H9 (cell line): ENCODE measurements around the gene STX11. TPM values are rescaled to one million over a fixed set of nuclear protein-coding genes. Genes with fewer than 3 reads are reported as not detected.

Source experiments
- DNase-seq: peaks from one replicate; pipeline ENCODE4 v3.0.0-alpha.2; 2017
- H2AFZ ChIP-seq: one replicate; pipeline ENCODE4 v1.6.1; 2013; ENCODE audit warnings: mild to moderate bottlenecking, low read length, control low read depth, moderate library complexity
- H2AK5ac ChIP-seq: 2 replicates; pipeline ENCODE4 v1.6.1; 2013; ENCODE audit warnings: low read length, control low read depth, mixed read lengths; ENCODE audit not compliant: insufficient read length
- H2BK120ac ChIP-seq: one replicate; pipeline ENCODE4 v1.6.1; 2013; ENCODE audit warnings: low read depth, mild to moderate bottlenecking, low read length, control low read depth, inconsistent platforms; ENCODE audit not compliant: poor library complexity, severe bottlenecking
- H2BK12ac ChIP-seq: 2 replicates; pipeline ENCODE4 v1.6.1; 2013; ENCODE audit warnings: low read length, control low read depth, mixed read lengths, low read depth; ENCODE audit not compliant: insufficient read length
- H2BK15ac ChIP-seq: 2 replicates; pipeline ENCODE4 v1.6.1; 2013; ENCODE audit warnings: low read depth, low read length, control low read depth
- H2BK20ac ChIP-seq: one replicate; pipeline ENCODE4 v1.6.1; 2013; ENCODE audit warnings: low read depth, mild to moderate bottlenecking, low read length, control low read depth, inconsistent platforms; ENCODE audit not compliant: poor library complexity, severe bottlenecking
- H2BK5ac ChIP-seq: 2 replicates; pipeline ENCODE4 v1.6.1; 2013; ENCODE audit warnings: low read length, control low read depth, mixed read lengths; ENCODE audit not compliant: insufficient read length
- H3K14ac ChIP-seq: 2 replicates; pipeline ENCODE4 v1.6.1; 2013; ENCODE audit warnings: low read length, control low read depth; ENCODE audit not compliant: insufficient read depth
- H3K18ac ChIP-seq: 2 replicates; pipeline ENCODE4 v1.6.1; 2013; ENCODE audit warnings: low read depth, mild to moderate bottlenecking, mixed read lengths, low read length, control low read depth; ENCODE audit not compliant: insufficient read length
- H3K23ac ChIP-seq: 2 replicates; pipeline ENCODE4 v1.6.1; 2013; ENCODE audit warnings: low read length, control low read depth, mixed read lengths, low read depth; ENCODE audit not compliant: insufficient read length
- H3K23me2 ChIP-seq: 2 replicates; pipeline ENCODE4 v1.6.1; 2013; ENCODE audit warnings: low read depth, mild to moderate bottlenecking, mixed read lengths, low read length, control low read depth; ENCODE audit not compliant: insufficient read length, poor library complexity, severe bottlenecking
- H3K27ac ChIP-seq: 2 replicates; pipeline ENCODE4 v1.5.1; 2013; ENCODE audit warnings: low read length, control low read depth, mixed read lengths, low read depth; ENCODE audit not compliant: insufficient read length
- H3K27me3 ChIP-seq: 2 replicates; pipeline ENCODE4 v1.6.1; 2013; ENCODE audit warnings: low read length, control low read depth, inconsistent platforms; ENCODE audit not compliant: insufficient read depth
- H3K4ac ChIP-seq: 2 replicates; pipeline ENCODE4 v1.6.1; 2013; ENCODE audit warnings: low read depth, mild to moderate bottlenecking, control low read depth, inconsistent platforms, low read length, moderate library complexity
- H3K4me1 ChIP-seq: 2 replicates; pipeline ENCODE4 v1.6.1; 2013; ENCODE audit warnings: low read length, control low read depth, inconsistent platforms; ENCODE audit not compliant: insufficient read depth
- H3K4me2 ChIP-seq: 2 replicates; pipeline ENCODE4 v1.6.1; 2013; ENCODE audit warnings: low read length, control low read depth, mixed read lengths; ENCODE audit not compliant: insufficient read length, insufficient read depth
- H3K56ac ChIP-seq: 2 replicates; pipeline ENCODE4 v1.6.1; 2013; ENCODE audit warnings: low read depth, mild to moderate bottlenecking, mixed read lengths, low read length, control low read depth; ENCODE audit not compliant: insufficient read length
- H3K79me1 ChIP-seq: 2 replicates; pipeline ENCODE4 v1.6.1; 2013; ENCODE audit warnings: low read depth, mild to moderate bottlenecking, moderate library complexity, low read length, control low read depth, inconsistent platforms; ENCODE audit not compliant: insufficient read depth, poor library complexity, severe bottlenecking
- H3K79me2 ChIP-seq: 2 replicates; pipeline ENCODE4 v1.6.1; 2013; ENCODE audit warnings: low read length, control low read depth, inconsistent platforms; ENCODE audit not compliant: insufficient read depth
- H3K9ac ChIP-seq: 2 replicates; pipeline ENCODE4 v1.6.1; 2013; ENCODE audit warnings: low read length, control low read depth, mixed read lengths; ENCODE audit not compliant: insufficient read length; ENCODE audit errors: extremely low read depth
- H3K9me3 ChIP-seq: one replicate; pipeline ENCODE4 v1.6.1; 2013; ENCODE audit warnings: low read depth, low read length, inconsistent platforms; ENCODE audit not compliant: control insufficient read depth
- H3T11ph ChIP-seq: one replicate; pipeline ENCODE4 v1.6.1; 2013; ENCODE audit warnings: mild to moderate bottlenecking, low read length, control low read depth, inconsistent platforms
- H4K20me1 ChIP-seq: one replicate; pipeline ENCODE4 v1.6.1; 2013; ENCODE audit not compliant: control insufficient read depth, insufficient read length, insufficient read depth
- H4K5ac ChIP-seq: 2 replicates; pipeline ENCODE4 v1.6.1; 2013; ENCODE audit warnings: low read depth, mild to moderate bottlenecking, mixed read lengths, low read length, control low read depth; ENCODE audit not compliant: insufficient read length
- H4K8ac ChIP-seq: replicated peaks from 2 replicates; pipeline ENCODE4 v1.6.1; 2013; ENCODE audit warnings: low read length, control low read depth, mixed read lengths, low read depth; ENCODE audit not compliant: insufficient read length
- H4K91ac ChIP-seq: 2 replicates; pipeline ENCODE4 v1.6.1; 2013; ENCODE audit warnings: low read depth, mild to moderate bottlenecking, moderate library complexity, mixed read lengths, low read length, control low read depth; ENCODE audit not compliant: insufficient read length
- H3K27ac Mint-ChIP-seq, 3 experiments: 2 replicates in 2 of 3; 3 replicates in 1 of 3; pipeline ENCODE4 v1.8.0; 2020 to 2021; ENCODE audit warnings: mixed read lengths in 3 of 3, mild to moderate bottlenecking in 1 of 3, moderate library complexity in 1 of 3
- H3K27me3 Mint-ChIP-seq: 2 replicates; pipeline ENCODE4 v1.8.0; 2021; ENCODE audit warnings: low read depth, mild to moderate bottlenecking, moderate library complexity, mixed read lengths
- H3K36me3 Mint-ChIP-seq, 3 experiments: 2 replicates in 2 of 3; 3 replicates in 1 of 3; pipeline ENCODE4 v1.8.0; 2020 to 2021; ENCODE audit warnings: low read depth in 3 of 3, mixed read lengths in 3 of 3; ENCODE audit not compliant: insufficient read depth in 1 of 3
- H3K4me1 Mint-ChIP-seq, 2 experiments: 2 replicates each; pipeline ENCODE4 v1.8.0; 2020; ENCODE audit warnings: mixed read lengths in 2 of 2
- H3K4me3 Mint-ChIP-seq, 2 experiments: 2 replicates in 1 of 2; 3 replicates in 1 of 2; pipeline ENCODE4 v1.8.0; 2020 to 2021; ENCODE audit warnings: mild to moderate bottlenecking in 2 of 2, mixed read lengths in 2 of 2, moderate library complexity in 1 of 2
- H3K9me3 Mint-ChIP-seq, 2 experiments: 2 replicates in 1 of 2; 3 replicates in 1 of 2; pipeline ENCODE4 v1.8.0; 2020; ENCODE audit warnings: mild to moderate bottlenecking in 2 of 2, mixed read lengths in 2 of 2, moderate library complexity in 1 of 2
- CTCF ChIP-seq: fragments of 200-600 bp; sonication (generic); conservative IDR thresholded peaks from 3 replicates; pipeline ENCODE4 v1.8.0; 2021; ENCODE audit warnings: antibody characterized with exemption, mild to moderate bottlenecking
- WGBS: extraction: QIAGEN DNeasy Blood & Tissue Kit; methylation state at CpG from one replicate; pipeline ENCODE4 v1.1.7; 2013; ENCODE audit warnings: missing lambda C conversion rate, low lambda C conversion rate, mixed read lengths; ENCODE audit not compliant: insufficient read length; ENCODE audit errors: extremely low coverage; 5-methylcytosine and 5-hydroxymethylcytosine counted together
- total RNA-seq: library from RNA; stranded (reverse); gene quantifications from 2 replicates; pipeline ENCODE4 v1.2.1, GENCODE V29; 2021

The STX11 gene
- total RNA-seq, 1 experiment from 2014 or later = 0.22 TPM

- Histone ChIP-seq H3K27me3 (peaks cover 1% of the 10 kb centered on the region; the same call in 1 of the 2 replicates), H2BK120ac (no peak overlapping the region), H2BK20ac (no peak overlapping the region), H3K79me1 (no peaks in the 10 kb centered on the region), H3K23ac (no peak overlapping the region), H2BK15ac (no peak overlapping the region), H3K4me1 (no peaks in the 10 kb centered on the region; the same call in 1 of the 2 replicates), H3K9ac (no peak overlapping the region), H3K27ac (no peak overlapping the region), H3K14ac (no peak overlapping the region), H3K79me2 (no peaks in the 10 kb centered on the region), H3K23me2 (no peaks in the 10 kb centered on the region), H2BK5ac (no peak overlapping the region), H3T11ph (no peak overlapping the region), H4K5ac (no peak overlapping the region), H3K4me2 (no peak overlapping the region), H2BK12ac (no peak overlapping the region), H3K9me3 (no peaks in the 10 kb centered on the region), H2AK5ac (no peak overlapping the region), H2AFZ (no peak overlapping the region), H3K18ac (no peak overlapping the region), H4K20me1 (no peaks in the 10 kb centered on the region), H3K4ac (no peak overlapping the region), H4K8ac (no peak overlapping the region), H3K56ac (no peak overlapping the region), H4K91ac (no peak overlapping the region)
- Mint-ChIP-seq H3K4me1 (peaks cover 15 to 18% of the 10 kb centered on the region in 2 experiments), H3K27ac (no peak overlapping the region), H3K4me3 (no peak overlapping the region), H3K36me3 (no peaks in the 10 kb centered on the region), H3K9me3 (no peaks in the 10 kb centered on the region), H3K27me3 (peaks cover 21% of the 10 kb centered on the region)
- DNase-seq = no peak
- TF ChIP-seq CTCF = no peak
- no CpG with 5 or more reads among the region's 3 CpGs for WGBS
Measured at GRCh38 chr6:144156338-144156737, 6.0 kb downstream of the STX11 start.
